ENCODE results near the gene BMS1.
"Not testable (repeated sequence)": the region's sequence is repeated elsewhere in the genome, so short reads cannot be mapped to it uniquely, and the experiment has no call there.

Gene BMS1

DNA sequence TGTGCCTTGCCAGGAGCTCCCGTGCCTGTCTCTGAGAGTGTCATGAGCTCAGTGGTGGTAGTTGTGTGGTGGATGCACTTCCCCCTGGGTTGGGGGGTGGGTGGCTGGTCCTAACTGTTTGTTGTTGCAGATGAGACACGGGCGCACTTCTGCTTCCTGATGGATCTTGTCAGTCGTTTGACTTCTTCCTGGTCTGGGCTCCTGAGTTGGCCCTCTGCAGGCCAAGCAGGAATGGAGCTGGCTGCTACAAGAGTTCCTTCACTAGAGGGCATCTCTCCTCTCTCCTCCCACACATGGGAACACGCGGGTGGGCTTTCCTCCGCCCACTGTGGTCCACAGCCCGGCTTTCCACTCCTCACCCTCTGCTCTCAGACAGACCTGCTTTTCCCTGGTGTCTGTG is 82.0 kb downstream of the BMS1 start:
- no peak for DNase-seq (ENCODE audit: low read depth in 2 of 2)

DNA sequence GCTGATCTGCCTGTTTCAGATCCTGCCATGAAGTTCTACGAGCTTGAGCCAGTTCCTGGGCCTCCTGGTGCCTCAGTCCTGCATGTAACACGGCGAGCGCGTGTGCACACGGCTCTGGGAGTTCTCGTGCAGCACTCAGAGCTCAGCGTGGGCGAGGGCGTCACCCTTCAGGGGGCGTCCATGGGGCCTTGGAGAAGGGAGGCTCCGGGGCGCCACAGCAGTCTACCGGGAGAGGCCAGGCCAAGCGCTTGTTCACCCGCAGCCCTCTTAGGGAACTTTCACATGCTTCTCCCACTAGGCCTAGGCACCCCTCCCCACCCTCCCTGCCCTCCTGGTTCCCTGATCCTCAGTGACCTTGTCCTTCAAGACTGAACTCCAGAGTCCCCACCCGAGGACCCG is 83.1 kb downstream of the BMS1 start:
- DNase-seq (ENCODE audit: low read depth in 2 of 2) = no peak

DNA sequence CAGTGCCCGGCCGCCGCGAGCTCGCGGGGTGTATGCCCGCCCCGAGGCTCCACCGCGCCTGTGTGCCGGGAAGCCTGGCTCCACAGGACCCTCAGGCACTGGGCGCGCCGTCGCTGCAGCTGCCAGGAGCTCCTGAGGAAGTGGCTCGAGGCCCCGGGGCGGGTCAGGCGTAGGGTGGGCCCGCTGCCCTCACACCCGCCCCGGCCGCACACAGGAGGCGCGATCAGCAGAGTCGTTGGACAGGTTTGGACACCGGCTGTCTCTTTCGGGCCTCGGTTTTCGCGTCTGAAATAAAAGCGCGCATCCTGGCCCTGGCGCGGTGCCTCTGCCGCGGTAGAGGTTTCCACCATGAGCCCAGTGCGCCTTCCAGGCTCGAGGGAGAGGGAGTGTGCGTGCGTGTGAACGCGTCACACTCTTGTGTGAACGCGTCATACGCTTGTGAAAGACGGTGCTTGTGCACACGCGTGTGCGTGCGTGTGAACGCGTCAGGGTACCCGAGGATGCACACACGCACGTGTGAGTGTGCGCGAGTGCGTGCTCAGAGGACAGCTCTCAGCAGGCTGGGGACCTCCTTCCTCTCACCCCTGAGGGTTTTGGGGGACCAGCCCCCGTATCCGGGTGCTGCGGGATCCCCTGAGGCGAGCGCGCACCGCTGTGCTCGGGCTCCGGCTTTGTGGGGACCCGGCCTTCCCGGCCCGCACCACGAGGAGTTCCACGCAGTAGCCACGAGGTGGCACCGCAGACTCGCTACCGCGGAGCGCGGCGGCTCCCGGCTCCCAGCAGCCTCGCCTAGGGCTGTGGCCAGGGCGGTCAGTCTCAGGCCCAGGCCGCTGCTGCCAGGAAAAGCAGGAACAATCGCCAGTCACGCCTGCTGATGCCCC is 83.8 kb downstream of the BMS1 start:
- DNase-seq (ENCODE audit: low read depth in 2 of 2) = no peak

DNA sequence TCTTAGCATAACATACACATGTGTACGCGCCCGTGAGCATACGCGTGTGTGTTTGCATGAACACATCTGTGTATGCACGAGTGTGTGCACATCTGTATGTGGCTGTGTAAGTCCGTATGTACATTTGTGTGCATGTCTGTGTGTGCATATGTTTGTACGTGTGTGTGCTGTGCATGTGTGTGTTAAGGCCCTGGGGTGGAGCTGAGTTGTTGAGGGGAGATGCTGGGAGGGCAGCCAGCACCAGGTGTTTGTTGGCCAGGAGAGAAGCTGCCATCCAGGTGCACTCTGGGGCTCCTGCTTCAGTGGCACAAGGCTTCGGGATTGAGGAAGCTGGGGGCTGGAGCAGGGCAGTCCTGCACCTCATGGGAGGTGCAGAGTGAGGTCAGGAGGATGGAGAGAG is 85.0 kb downstream of the BMS1 start:
- no peak for DNase-seq (ENCODE audit: low read depth in 2 of 2)

DNA sequence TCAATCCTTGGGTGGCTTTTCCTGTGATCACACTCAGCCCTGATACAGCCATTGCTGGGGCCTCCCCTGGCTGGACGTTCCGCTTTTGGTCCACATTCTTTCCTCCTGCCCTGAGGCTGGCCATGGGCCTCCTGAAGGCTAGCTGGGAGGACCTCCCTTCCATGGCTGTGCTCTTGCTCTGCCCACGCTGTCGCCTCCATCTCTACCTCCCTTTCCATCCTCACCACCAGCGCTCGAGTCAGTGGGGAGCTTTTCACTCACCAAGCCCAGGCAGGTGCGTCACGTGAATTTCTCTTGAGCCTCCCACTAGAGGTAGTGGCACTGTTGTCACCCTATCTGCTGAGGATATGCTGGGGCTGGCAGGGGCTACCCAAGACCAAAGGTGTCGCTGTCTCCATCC is 85.9 kb downstream of the BMS1 start:
- DNase-seq (ENCODE audit: low read depth in 2 of 2) = no peak

DNA sequence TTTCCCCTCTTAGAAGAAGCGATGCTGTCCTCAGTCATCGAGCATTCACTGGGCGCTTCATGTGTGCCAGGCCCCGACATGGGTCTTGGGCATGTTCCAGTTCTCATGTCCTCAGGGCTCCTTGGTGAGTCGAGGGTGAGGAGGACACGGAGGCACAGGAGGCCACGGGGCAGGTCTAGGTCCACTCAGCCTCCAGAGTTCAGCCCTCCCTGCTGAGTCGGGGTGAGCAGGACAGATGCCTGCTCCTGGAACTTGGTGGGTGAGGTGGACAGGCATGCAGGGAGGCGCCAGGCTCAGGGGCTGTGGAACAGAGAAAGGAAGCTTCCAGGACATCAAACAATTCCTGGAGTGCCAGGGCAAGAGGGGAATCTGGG is 87.4 kb downstream of the BMS1 start:
- no peak for DNase-seq (ENCODE audit: low read depth in 2 of 2)

DNA sequence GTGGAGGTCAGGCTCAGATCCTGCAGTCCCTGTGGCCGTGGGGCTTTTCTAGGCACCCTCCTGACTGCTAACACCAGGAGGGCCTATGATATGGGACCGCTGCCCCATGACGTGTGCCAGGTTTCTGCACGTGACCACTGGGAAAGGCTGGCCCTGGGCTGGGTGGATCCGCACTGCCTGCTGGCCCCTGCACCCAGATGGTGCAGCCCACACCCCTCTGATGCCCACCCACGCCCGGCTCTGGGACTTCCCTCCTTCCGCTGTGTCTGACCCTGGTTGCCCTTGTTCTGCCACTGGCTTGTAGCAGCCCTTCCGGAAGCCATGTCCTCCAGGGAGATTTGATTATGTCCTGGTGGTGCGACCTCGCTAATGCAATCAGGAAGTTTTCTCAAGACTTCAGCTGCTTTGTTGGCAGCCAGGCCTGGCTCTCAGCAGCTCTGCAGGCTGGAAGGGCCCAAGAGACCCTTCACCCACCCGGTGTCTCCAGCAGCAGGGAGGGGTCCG is 88.6 kb downstream of the BMS1 start:
- DNase-seq (ENCODE audit: low read depth in 2 of 2) = not testable (repeated sequence)

DNA sequence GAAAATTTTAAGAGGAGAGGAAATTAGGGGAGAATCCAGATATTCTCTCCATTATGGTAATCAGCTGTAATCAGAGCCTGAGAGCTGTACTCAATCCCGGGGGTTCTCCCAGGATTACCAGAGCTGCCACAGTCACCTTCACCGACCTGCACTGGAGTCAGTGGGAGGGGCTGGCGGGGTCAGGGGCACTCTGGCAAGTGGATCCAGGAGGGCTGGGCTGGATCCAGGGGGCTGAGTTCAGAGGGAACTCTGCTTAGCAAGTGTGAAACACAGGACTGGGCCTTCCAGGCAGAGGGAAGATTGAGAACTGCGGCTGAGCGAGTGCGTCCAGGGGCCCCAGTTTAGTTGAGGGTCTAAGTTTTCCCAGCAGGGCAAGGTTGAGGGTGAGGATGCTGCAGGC is 89.2 kb downstream of the BMS1 start:
- DNase-seq (ENCODE audit: low read depth in 2 of 2) = no peak

DNA sequence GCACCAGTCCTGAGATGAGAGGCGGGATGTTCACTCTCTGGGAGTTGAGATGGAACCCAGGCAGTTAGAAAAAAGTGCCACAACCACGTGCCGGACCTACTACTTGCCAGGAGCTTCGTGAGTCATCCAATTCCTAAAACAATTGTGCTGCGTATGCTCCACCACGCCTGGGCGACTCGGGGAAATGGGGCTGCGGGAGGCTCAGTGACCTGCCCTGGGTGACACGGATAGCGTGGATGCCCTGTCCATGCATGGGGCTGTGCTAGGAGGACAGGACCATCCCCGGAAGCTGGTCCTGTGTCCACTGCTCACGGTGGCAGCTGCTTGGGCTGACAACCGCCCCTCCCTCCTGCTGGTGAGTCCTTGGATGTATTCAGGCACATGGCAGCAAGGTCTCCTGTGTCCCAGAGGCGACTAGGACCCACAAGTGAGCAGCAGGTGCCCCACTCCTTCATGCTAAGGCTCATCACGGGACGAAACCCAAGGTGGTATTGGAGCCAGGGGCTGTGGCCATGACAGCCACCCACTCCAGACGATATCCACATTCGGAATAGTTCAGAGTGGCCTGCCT is 90.4 kb downstream of the BMS1 start:
- DNase-seq (ENCODE audit: low read depth in 2 of 2) = no peak

DNA sequence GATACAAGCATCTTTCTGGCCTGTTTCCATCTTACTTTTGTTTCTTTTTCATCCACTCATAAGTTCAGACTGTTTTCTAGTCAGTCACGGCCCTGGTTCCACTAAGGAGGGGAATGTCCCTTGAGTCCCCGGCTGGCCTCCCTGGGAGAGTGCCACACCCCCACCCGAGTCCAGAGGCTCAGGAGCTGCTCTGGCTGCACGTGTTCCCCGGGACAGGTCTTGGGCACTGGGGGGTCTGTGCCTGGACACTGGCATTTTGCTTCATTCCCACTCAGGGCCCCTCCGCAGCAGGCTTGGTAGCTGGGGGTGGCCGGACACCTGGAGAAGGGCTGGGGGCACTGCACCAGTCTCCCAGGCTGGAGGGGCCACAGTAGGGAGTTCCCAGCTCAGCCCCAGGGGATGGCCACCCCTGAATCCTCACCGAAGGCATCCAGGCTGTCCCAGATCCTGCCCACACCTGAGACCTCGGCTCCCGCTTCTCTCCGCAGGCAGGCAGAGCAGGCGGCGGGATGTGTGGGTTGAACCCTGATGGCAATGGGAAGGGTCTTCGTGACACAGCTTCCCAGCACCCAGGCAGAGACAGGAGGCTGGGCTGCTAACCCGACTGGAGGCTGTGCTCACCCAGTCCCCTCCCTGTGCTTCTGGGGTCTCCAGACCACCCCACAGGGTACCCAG is 92.3 kb downstream of the BMS1 start:
- no peak for DNase-seq (ENCODE audit: low read depth in 2 of 2)

DNA sequence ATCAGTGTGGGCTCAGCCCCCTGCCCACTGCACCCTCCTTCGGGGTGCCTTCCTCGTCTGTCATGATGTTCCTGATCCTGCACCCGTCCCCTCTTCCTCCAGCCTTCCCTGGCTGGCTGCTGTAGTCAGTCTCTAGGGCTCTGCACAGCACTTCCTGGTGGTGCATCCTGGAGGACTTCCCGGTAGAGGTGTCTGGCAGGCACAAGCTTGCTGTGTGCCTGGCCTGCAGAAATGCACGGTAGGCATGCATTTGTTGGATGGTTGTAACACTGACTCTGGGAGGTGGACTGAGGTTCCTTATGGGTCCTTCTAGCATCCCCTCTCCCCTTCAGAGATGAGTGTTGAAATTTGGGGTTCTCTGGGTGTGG is 92.8 kb downstream of the BMS1 start:
- DNase-seq (ENCODE audit: low read depth in 2 of 2) = no peak

DNA sequence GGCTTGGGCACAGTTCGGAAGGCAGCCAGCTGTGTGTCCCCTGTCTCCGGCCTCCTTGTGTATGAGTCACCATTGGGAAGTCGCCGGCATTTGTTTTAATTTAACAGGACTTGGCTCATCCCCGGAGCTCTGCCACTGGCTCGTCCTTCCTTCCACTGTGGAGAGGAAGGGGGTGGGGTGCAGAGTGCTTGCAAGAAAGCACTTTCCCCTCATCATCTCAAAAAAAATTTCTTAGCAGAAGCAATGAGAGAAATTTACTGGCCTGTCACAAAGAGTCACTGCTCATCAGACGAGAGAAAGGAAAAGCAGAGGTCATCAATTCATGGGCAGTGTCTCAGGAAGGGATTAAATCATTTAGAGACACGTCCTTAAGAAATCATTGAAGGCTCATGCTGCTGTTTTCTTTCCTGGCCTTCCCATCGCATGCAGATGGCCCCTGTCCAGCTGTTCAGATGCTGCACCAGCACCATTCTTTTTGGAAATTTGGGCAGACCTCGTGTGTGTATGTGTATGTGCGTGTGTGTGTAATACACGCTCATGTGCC is 93.3 kb downstream of the BMS1 start:
- DNase-seq (ENCODE audit: low read depth in 2 of 2) = no peak

DNA sequence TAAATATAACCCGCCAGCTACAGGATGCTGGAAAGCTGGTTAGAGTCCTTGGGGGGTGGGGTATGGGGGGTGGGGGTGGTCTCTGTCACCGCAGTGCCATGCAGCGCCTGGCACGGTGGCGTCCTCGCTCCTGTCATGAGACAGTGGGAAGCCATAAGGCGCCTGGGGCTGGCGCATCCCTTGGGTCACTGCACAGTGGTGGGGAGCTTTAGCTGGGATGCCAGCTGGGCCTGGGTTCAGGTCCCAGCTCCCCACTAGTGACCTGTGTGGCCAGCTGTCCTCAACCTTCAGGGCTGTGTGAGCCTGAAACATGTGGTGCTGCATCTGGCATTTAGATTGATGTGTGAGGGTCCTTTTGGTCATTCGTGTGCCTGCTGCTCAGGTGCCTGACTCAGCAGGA is 93.9 kb downstream of the BMS1 start:
- DNase-seq (ENCODE audit: low read depth in 2 of 2) = no peak

DNA sequence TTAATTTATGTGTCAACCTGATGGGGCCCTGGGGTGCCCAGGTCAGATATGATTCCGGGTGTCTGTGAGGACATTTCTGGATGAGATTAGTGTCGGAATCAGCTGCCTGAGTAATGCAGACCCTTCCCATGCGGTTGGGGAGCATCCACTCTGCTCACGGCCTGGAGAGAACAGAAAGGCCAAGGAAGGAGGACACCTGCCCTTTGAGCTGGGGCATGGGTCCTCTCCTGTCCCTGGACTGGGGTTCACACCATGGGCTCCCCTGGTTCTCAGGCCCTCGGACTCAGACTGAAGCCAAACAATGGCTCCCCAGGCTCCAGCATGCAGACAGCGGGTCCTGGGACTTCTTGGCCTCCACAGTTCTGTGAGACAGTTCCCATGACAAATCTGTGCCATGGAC is 94.3 kb downstream of the BMS1 start:
- DNase-seq (ENCODE audit: low read depth in 2 of 2) = no peak

DNA sequence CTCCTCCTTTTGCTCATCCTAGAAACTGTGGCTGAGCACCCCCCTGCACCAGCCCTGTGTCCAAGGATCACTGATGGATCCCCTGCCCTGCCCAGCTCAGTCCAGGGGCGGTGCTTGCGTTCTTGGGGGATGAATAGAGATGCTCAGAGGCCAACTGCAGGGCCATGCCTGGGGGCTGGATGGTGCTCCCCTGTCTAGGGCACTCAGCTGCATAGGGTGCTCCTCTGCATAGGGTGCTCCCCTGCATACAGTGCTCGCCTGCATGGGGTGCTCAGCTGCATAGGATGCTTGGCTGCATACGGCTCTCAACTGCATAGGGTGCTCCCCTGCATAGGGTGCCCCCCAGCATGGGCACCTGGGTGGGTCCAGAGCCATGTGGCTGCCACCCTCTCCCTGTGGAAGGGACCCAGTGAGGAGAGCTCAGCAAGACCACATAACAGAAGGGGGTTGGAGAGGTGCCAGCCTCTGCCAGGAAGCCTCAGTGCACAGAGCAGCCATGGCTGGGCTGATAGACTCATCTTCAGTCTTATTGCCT is 95.0 kb downstream of the BMS1 start:
- no peak for DNase-seq (ENCODE audit: low read depth in 2 of 2)

DNA sequence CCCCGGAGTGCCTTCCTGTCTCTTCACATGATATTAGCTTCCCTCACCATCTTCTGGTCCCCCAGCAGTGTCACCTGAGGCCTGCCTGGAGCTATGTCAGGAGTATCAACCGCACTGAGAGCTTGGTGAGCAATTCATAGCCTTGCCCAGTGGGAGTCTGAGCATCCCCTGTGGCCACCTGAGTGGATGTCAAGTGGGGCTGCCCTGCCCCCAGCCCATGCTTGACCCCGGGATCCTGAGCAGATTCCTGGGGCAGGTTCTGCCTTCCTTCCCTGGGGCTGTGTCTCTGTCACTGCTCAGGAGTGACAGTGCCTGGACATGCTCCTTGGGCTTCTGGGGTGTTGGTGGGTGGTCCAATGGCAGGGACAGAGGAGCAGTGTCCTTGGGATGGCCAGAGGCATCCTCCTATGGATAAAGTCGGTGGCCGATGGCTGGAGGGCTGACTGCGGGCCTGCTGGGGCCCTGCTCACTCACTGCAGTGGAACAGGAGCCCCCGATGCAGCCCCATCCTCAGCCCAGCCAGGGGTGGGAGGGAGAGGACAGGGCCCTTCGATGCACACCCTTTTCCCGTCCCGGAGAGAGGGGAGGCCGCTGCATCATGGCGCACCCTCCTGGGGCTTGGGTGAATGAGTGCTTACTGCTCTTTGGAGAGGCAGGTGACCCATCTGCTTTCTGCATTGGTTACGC is 95.7 kb downstream of the BMS1 start:
- no peak for DNase-seq (ENCODE audit: low read depth in 2 of 2)

DNA sequence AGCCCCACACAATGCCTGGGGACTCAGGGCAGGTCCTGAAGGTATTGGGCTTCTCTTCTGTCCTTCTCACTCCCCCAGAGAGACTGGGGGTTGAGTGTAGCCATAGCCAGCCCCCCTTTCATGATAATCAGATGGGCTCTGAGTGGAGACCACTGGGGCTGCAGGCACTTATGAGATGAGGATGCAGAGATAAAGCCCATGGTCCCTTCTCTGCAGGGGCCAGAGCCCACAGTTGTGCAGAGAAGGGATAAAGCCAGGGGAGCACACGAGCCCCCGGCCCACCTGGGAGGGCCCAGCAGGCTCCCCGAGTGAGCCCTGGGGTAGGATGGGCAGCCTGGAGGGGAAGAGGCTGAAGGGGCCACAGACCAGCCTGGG is 96.2 kb downstream of the BMS1 start:
- no peak for DNase-seq (ENCODE audit: low read depth in 2 of 2)

DNA sequence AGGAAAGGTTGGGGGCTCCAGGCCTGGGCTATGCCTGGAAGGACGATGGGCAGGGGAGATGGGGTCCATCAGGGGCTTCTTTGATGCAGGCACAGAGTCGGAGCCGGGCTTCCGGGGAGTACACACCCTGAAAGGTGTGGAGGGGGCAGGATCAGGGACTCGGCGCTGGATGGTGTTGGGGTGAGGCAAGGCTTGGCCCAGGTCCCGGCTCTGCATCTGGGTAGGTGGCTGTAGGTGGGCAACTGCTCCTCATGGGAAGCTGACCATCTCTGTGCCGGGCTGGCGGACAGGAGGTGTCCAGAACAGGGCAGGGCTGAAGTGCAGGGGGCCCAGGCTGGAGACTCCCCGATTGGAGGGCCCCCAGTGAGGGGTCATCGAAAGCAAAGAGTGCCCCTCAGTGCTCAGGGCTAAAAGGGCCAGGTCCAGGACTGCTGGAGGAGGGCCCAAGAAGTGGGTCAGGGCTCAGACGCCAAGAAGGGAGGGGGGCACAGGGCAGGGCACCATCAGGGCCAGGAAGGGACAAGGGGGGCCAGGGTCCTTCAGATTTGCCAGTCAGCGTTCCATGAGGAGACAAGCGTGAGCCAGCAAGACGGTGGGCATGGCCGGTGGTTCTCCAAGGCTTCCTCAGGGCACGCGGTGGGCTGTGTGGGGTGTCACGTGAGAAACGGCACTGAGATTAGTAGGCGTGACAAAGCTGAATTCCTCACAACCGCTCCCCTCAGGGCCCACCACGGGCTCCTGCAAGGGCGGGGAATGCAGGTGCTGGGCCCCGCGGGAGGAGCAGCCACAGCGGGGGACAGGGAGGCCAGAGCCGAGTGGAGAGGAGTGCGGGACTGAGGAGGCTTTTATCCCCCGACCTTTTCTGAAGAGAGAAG is 97.0 kb downstream of the BMS1 start:
- DNase-seq (ENCODE audit: low read depth in 2 of 2) = no peak

DNA sequence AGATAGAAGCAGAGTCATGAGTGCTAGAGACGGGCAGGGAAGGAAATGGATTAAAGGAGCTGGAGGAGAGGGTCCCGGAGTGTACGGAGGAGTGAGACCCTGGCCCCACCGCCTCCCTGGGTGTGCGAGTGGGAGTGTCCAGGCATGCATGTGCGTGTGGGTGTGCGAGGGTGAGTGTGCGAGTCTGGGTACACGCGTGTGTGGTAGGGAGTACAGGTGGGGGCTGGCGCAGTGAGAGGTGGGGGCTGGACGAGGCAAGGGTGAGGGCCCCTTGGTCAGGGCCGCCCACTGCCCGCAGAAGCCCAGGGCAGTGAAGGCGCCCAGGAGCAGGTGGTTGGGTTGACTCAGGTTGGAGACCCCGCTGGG is 97.6 kb downstream of the BMS1 start:
- no peak for DNase-seq (ENCODE audit: low read depth in 2 of 2)

DNA sequence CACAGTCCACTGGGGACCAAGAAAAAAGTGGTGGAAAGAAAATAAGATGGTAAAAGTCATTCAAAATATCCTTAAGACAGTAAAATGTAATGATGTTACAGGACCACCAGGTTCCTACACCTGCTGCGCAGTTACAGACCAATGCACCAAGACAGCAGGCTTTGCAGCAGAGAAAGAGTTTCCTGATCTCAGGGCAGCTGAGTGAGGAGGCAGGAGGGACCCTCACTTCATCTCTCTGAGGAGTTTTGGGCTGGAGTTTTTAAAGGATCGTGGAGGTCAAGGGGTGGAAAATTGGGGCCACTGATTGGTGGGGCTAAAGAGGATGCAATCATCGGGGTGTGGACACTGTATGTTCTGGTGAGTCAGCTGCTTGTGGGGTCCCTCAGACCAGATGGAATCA is 100.0 kb downstream of the BMS1 start:
- DNase-seq (ENCODE audit: low read depth in 2 of 2) = no peak

Data from stimulated activated CD8-positive, alpha-beta memory T cell treated with anti-CD3 and anti-CD28 coated beads, Interleukin-15, amount 100 ng/mL, for 4 hours (primary cell).